Fibroblast of the aortic adventitia (primary cell): ENCODE measurements around the gene TBX5. TPM values are rescaled to one million over a fixed set of nuclear protein-coding genes. Genes with fewer than 3 reads are reported as not detected.
A peak's percentile ranks its signal among the peaks of the same experiment; 100 is the strongest.

Experiments
- DNase-seq: peaks from one replicate; pipeline ENCODE4 v3.0.0-alpha.2; 2010; ENCODE audit warnings: low read depth
- H3K4me3 ChIP-seq: 2 replicates; pipeline ENCODE4 v1.5.1; 2011; ENCODE audit warnings: low read depth, mild to moderate bottlenecking, control low read depth, low read length, moderate library complexity
- total RNA-seq: library from RNA; depleted of rRNA; stranded (reverse); fragments of >200 nt; gene quantifications from 2 replicates; pipeline ENCODE4 v1.2.3, GENCODE V29; 2012; ENCODE audit warnings: low replicate concordance
- TF ChIP-seq, protein P1 (sequence below): IDR thresholded peaks from 2 replicates; pipeline ENCODE4 v1.5.1; 2011; ENCODE audit warnings: mild to moderate bottlenecking, low read length, control low read depth, inconsistent platforms; ENCODE audit not compliant: insufficient read depth

Gene TBX5
- total RNA-seq, 1 donor, result not detected

DNA sequence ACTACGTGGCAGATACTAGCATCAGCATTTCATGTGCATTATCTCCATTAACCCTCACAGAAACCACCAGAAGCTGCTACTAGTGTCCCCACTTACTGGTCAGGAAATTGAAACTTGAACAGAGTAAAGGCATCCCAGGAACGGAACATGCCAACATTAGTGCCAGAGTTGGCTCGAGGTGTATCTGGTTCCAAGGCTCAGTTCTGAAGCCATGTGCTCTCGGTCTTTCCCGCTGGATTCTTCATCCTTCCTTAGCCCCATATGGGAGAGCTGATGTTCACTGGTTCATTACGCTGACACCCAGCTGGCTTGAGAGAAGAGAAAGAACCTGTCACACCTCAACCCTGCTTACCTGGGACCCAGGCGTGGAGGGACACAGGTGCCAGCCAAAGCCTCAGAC is 91.5 kb downstream of the TBX5 start:
- H3K4me3 ChIP-seq, result no peak overlapping the region
- TF ChIP-seq, protein P1, sequence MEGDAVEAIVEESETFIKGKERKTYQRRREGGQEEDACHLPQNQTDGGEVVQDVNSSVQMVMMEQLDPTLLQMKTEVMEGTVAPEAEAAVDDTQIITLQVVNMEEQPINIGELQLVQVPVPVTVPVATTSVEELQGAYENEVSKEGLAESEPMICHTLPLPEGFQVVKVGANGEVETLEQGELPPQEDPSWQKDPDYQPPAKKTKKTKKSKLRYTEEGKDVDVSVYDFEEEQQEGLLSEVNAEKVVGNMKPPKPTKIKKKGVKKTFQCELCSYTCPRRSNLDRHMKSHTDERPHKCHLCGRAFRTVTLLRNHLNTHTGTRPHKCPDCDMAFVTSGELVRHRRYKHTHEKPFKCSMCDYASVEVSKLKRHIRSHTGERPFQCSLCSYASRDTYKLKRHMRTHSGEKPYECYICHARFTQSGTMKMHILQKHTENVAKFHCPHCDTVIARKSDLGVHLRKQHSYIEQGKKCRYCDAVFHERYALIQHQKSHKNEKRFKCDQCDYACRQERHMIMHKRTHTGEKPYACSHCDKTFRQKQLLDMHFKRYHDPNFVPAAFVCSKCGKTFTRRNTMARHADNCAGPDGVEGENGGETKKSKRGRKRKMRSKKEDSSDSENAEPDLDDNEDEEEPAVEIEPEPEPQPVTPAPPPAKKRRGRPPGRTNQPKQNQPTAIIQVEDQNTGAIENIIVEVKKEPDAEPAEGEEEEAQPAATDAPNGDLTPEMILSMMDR, result no peak
- DNase-seq, result no peak

DNA sequence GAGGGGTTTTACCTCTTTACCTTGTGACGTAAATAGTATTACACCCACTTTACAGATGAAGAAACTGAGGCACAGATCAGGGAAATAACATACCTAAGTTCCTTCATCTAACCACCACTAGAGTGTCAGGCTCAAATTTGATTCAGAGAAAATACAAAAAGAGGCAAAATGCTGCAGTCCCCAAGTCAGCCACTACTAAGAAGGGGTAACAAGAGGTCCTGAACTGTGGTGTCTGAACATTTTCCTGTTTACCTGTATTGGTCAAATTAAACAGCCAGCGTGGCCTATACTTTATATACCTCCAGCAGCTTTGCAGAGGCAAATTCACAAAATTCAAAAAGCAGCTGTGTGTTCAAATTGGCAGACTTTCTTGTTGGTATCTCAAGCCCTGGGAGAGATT is 92.0 kb downstream of the TBX5 start:
- DNase-seq, result no peak
- H3K4me3 ChIP-seq, result no peak overlapping the region
- TF ChIP-seq, protein P1, result no peak

DNA sequence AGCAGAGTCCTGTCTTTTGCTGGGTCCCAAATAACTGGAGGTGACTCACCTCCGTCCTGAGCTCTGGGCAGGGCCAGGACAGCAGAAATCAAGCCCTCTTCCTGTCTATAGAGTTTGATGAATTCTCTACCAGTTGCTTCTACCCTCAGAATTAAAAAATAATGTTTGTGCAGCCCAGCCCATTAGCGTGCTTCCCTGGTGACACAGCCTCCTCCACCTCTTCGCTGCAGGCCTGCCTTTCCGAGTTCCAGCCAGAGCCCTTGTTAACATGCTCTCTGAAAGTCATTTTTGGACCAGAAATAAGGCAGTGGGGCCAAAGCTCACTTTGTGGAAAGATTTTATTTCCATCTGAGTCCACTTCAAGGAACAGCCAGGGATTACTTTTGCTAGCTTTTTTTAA is 94.0 kb downstream of the TBX5 start:
- TF ChIP-seq, protein P1, result no peak
- DNase-seq, result peak; percentile 65
- H3K4me3 ChIP-seq, result no peak overlapping the region

DNA sequence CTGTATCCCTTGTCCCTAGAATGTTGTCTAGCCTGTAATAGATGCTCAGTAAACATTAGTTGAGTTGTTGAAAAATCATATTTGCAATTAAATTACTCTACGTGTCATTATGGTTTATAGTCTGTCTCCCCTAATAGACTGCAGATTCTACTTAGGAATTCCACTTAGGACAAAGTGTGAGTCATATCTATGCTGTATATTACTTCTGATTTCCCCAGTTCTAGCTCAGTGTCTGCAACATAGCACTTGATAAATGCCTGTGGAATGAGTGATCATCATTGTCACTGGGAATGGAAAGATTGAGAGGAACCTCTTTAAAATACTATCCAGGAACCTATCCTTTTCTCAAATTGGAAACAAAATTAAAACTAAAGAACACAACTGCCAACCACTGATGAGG is 99.3 kb downstream of the TBX5 start:
- no peak overlapping the region for H3K4me3 ChIP-seq
- DNase-seq, result peak; percentile 27
- TF ChIP-seq, protein P1, result no peak

GRCh38 chr12:114305446-114305845 is 100.5 kb downstream of the TBX5 start:
- DNase-seq, result no peak
- TF ChIP-seq, protein P1, result no peak
- H3K4me3 ChIP-seq, result no peak overlapping the region
